ENCODE data around the gene TRIM47. TPM values are rescaled to one million over a fixed set of nuclear protein-coding genes. Genes with fewer than 3 reads are reported as not detected.
A peak's percentile ranks its signal among the peaks of the same experiment; 100 is the strongest.
"Not testable (repeated sequence)": the region's sequence is repeated elsewhere in the genome, so short reads cannot be mapped to it uniquely, and the experiment has no call there.

TRIM47 gene
- total RNA-seq, 4 donors from 2014 or later, result 33.2 to 62.5 (median 41.5) TPM

GRCh38 chr17:75853433-75853832 is 24.9 kb downstream of the TRIM47 start:
- no peak for DNase-seq (ENCODE audit: low spot score in 2 of 2)
- intact Hi-C loops (cut with DNase I; ENCODE audit: low total_unique reads), result no loop called here
- no peak overlapping the region for H3K4me3 ChIP-seq (ENCODE audit: low read depth, poor library complexity, severe bottlenecking)
- TF ChIP-seq, protein P1, sequence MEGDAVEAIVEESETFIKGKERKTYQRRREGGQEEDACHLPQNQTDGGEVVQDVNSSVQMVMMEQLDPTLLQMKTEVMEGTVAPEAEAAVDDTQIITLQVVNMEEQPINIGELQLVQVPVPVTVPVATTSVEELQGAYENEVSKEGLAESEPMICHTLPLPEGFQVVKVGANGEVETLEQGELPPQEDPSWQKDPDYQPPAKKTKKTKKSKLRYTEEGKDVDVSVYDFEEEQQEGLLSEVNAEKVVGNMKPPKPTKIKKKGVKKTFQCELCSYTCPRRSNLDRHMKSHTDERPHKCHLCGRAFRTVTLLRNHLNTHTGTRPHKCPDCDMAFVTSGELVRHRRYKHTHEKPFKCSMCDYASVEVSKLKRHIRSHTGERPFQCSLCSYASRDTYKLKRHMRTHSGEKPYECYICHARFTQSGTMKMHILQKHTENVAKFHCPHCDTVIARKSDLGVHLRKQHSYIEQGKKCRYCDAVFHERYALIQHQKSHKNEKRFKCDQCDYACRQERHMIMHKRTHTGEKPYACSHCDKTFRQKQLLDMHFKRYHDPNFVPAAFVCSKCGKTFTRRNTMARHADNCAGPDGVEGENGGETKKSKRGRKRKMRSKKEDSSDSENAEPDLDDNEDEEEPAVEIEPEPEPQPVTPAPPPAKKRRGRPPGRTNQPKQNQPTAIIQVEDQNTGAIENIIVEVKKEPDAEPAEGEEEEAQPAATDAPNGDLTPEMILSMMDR (IDR thresholded peaks at IDR 0.05), result no peak
- TF ChIP-seq POLR2A (IDR thresholded peaks at IDR 0.05), result no peak
- WGBS, 2 donors, result 56 to 64% methylated on average over 7 of the region's 7 CpGs

DNA sequence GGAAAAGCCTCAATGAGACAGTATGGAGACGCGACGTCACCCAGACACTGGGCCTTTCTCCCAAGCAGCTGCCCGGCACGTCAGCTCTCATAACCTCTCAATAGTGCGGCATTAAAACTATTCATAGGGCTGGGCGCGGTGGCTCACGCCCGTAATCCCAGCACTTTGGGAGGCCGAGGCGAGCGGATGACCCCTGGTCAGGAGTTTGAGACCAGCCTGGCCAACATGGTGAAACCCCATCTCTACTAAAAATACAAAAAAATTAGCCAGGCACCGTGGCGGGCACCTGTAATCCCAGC is 26.7 kb downstream of the TRIM47 start:
- 88 to 96% methylated on average over 15 of the region's 15 CpGs for WGBS, 2 donors
- H3K4me3 ChIP-seq (ENCODE audit: low read depth, poor library complexity, severe bottlenecking); DNase-seq (ENCODE audit: low spot score in 2 of 2); intact Hi-C loops (cut with DNase I; ENCODE audit: low total_unique reads): not testable (repeated sequence)

DNA sequence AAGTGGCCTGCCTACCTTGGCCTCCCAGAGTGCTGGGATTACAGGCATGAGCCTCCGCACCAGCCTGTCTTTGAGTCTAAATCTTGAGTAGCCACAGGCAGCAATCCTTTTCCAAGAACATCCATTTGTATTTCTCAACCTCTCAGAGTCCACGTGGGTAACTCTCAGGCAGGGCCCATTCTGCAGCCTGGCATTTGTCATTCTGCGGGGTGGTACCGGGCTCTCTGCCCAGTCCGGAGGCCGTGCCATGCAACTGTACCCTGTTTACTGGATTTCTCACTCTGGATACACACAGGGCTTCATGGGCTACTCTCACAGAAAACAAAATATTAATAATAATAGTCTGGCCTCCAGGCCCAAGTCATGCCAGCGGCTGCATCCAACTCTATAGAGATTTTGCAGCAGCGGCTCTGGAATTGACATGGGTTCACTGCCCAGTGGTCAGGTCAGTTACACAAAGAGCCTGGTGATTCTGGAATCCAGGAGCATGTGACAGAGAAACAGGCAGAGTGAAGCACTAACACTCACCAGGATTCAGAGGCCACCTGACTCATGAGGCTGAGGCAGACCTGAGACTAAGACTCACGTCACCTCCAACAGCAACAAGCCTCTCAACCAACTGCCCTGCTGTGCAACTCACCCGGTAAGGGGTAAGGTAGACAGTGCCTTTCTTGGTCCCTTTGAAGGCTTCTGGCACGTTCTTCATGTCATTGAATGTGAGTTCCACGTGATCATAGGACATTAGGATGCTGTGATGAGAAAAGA is 27.3 kb downstream of the TRIM47 start:
- intact Hi-C loops (cut with DNase I; ENCODE audit: low total_unique reads), result no loop called here
- TF ChIP-seq, protein P1 (IDR thresholded peaks at IDR 0.05), result no peak
- no peak for TF ChIP-seq POLR2A (IDR thresholded peaks at IDR 0.05)
- 87 to 93% methylated on average over 12 of the region's 12 CpGs for WGBS, 2 donors
- no peak overlapping the region for H3K4me3 ChIP-seq (ENCODE audit: low read depth, poor library complexity, severe bottlenecking)
- DNase-seq (ENCODE audit: low spot score in 2 of 2), result no peak

- no peak overlapping the region for H3K4me3 ChIP-seq (ENCODE audit: low read depth, poor library complexity, severe bottlenecking)
- TF ChIP-seq, protein P1 (IDR thresholded peaks at IDR 0.05), result no peak
- no peak for TF ChIP-seq POLR2A (IDR thresholded peaks at IDR 0.05)
- no peak for DNase-seq (ENCODE audit: low spot score in 2 of 2)
- WGBS, 2 donors, result 77 to 83% methylated on average over 9 of the region's 9 CpGs
- intact Hi-C loops (cut with DNase I; ENCODE audit: low total_unique reads), result loop anchor here (10.0 kb wide), 1 partner anchor 75 kb away; a partner anchor contains a TSS
Measured at GRCh38 chr17:75849724-75850123, 28.7 kb downstream of the TRIM47 start.

DNA sequence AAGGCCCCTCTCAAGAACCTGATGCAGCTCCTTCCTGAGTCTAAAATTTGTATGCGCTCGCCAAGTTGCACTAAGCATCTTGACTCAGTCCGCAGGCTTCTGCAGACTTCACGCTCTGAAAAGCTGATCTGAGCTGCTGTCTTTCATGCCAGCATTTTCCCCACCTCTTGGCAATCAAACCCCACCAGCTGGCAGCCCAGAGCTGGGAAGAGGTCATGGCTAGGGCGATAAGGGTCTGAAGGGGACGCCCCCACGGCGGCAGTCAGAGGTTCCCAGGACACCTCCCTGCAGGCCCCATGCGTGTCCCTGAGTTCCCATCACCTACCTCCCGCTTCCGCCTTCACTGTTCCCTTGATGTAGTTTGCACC is 29.1 kb downstream of the TRIM47 start:
- no peak for DNase-seq (ENCODE audit: low spot score in 2 of 2)
- intact Hi-C loops (cut with DNase I; ENCODE audit: low total_unique reads), result loop anchor here (10.0 kb wide), 1 partner anchor 74 kb away; a partner anchor contains a TSS
- TF ChIP-seq, protein P1 (IDR thresholded peaks at IDR 0.05), result no peak
- TF ChIP-seq POLR2A (IDR thresholded peaks at IDR 0.05), result no peak
- WGBS, 2 donors, result 83 to 89% methylated on average over 11 of the region's 11 CpGs
- H3K4me3 ChIP-seq (ENCODE audit: low read depth, poor library complexity, severe bottlenecking), result no peak overlapping the region

DNA sequence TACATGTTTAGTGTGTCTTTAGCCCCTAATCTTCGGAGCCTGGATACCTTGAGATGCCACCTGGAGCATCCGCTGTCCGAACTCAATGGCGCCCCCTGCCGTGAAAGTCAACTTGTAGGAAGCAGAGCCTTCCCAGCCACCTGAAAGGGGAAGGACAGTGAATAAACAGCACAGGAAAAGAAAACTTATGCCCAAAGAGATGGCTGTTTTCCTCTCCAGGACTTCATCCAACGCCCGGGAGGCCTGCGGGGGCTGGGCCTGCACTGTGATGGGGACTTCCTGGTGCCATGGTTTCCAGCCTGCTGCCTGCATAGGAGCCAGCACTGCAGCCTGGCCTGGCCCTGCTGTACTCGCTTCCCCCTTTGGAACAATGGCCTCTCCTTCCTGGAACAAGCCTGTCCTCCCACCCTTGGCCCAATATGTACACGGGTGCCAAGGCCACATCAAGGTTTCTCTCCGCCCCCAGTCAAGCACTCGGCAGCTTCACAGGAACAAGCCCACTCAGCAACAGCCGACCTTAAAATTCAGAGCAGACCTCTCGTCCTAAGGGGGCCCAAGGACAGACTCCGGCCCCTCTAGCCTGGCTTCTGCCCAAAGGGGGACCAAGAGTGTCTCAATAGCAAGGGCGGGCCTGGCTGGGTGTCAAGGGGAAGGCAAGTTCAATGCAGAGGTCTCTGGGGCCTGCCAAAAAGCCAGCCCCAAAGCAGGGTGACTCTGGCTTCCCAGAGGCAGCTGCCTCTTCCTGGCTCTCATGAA is 29.7 kb downstream of the TRIM47 start:
- intact Hi-C loops (cut with DNase I; ENCODE audit: low total_unique reads), result loop anchor here (10.0 kb wide), 1 partner anchor 74 kb away; a partner anchor contains a TSS
- 39 to 46% methylated on average over 16 of the region's 16 CpGs for WGBS, 2 donors

More for the DNA sequence above, 29.7 kb downstream of the TRIM47 start:
- no peak overlapping the region for H3K4me3 ChIP-seq (ENCODE audit: low read depth, poor library complexity, severe bottlenecking)
- no peak for TF ChIP-seq POLR2A (IDR thresholded peaks at IDR 0.05)
- TF ChIP-seq, protein P1 (IDR thresholded peaks at IDR 0.05), result no peak
- peak; percentile 68 to 97 for DNase-seq (ENCODE audit: low spot score in 2 of 2)

Measured in lower leg skin (tissue), 4 donors.